HEK293T (cell line): ENCODE measurements around the gene SMPD2.

Experiments used
- CTCF ChIA-PET: fragments of 350-600 bp; formaldehyde crosslinking; extraction: SDS; loops from one replicate; lab custom pipeline; 2021; ENCODE audit warnings: antibody characterized with exemption, inconsistent platforms; lab: Yijun Ruan, JAX
- POLR2A ChIA-PET: fragments of 350-600 bp; formaldehyde crosslinking; extraction: SDS; loops from one replicate; lab custom pipeline; 2020; ENCODE audit warnings: antibody characterized with exemption, inconsistent platforms; lab: Yijun Ruan, JAX
- DNase-seq: peaks from one replicate; pipeline ENCODE4 v3.0.0; 2012; ENCODE audit warnings: mixed read lengths; ENCODE audit errors: extremely low spot score
- ARNT ChIP-seq: fragments of 450-650 bp; IDR thresholded peaks from 2 replicates; pipeline ENCODE4 v1.6.1; 2017; ENCODE audit warnings: mild to moderate bottlenecking
- BHLHE40 ChIP-seq: fragments of 450-650 bp; IDR thresholded peaks from 2 replicates; pipeline ENCODE4 v1.6.1; 2016; ENCODE audit warnings: mild to moderate bottlenecking, moderate library complexity, borderline replicate concordance
- CTBP1 ChIP-seq: fragments of 450-650 bp; IDR thresholded peaks from 2 replicates; pipeline ENCODE4 v1.6.1; 2016; ENCODE audit warnings: borderline replicate concordance
- ELF4 ChIP-seq: fragments of 450-650 bp; IDR thresholded peaks from 2 replicates; pipeline ENCODE4 v1.6.1; 2017; ENCODE audit warnings: antibody characterized with exemption
- FOXA1 ChIP-seq: fragments of 450-650 bp; IDR thresholded peaks from 2 replicates; pipeline ENCODE4 v1.6.1; 2016; ENCODE audit warnings: mild to moderate bottlenecking
- FOXK2 ChIP-seq: fragments of 450-650 bp; IDR thresholded peaks from 2 replicates; pipeline ENCODE4 v1.6.1; 2016; ENCODE audit warnings: mild to moderate bottlenecking
- FOXM1 ChIP-seq: fragments of 450-650 bp; IDR thresholded peaks from 2 replicates; pipeline ENCODE4 v1.6.1; 2017; ENCODE audit warnings: mild to moderate bottlenecking, borderline replicate concordance
- HDGF ChIP-seq: fragments of 450-650 bp; IDR thresholded peaks from 2 replicates; pipeline ENCODE4 v1.6.1; 2017; ENCODE audit warnings: antibody characterized with exemption, borderline replicate concordance
- L3MBTL2 ChIP-seq: fragments of 450-650 bp; conservative IDR thresholded peaks from 2 replicates; pipeline ENCODE4 v1.6.1; 2016; ENCODE audit warnings: mild to moderate bottlenecking
- LEF1 ChIP-seq: fragments of 450-650 bp; IDR thresholded peaks from 2 replicates; pipeline ENCODE4 v1.6.1; 2017; ENCODE audit warnings: mild to moderate bottlenecking, borderline replicate concordance
- NFRKB ChIP-seq: fragments of 450-650 bp; IDR thresholded peaks from 2 replicates; pipeline ENCODE4 v1.6.1; 2016; ENCODE audit warnings: mild to moderate bottlenecking, moderate library complexity
- PKNOX1 ChIP-seq: fragments of 450-650 bp; IDR thresholded peaks from 2 replicates; pipeline ENCODE4 v1.6.1; 2016
- SP1 ChIP-seq: fragments of 450-650 bp; IDR thresholded peaks from 2 replicates; pipeline ENCODE4 v1.6.1; 2017
- SUZ12 ChIP-seq: fragments of 450-650 bp; IDR thresholded peaks from 2 replicates; pipeline ENCODE4 v1.6.1; 2016; ENCODE audit warnings: mild to moderate bottlenecking
- TARDBP ChIP-seq: fragments of 450-650 bp; IDR thresholded peaks from 2 replicates; pipeline ENCODE4 v1.6.1; 2016
- ZNF384 ChIP-seq: fragments of 450-650 bp; IDR thresholded peaks from 2 replicates; pipeline ENCODE4 v1.6.1; 2016

Gene SMPD2

DNA sequence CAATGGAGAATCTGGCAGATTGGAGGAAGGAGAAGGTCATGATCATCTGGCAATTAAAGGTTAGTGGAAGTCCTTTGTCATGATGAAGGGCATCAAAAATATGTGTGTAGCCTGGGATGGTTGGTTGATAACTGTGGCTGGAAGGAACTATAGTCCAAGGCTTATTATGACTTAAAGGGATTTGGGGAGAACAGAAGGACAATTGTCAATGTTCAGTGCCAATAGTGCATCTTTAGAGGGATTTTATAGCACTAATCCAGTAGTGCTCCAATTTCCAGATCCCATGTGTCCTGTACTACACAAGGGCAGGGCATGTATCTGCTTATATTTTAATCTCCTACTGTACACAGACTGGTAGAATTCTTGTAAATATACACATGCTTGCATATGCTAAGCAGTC lies 47.5 kb downstream of the SMPD2 start:
- DNase-seq = no peak
- ChIA-PET POLR2A (no interaction called here), CTCF (no interaction called here)
- no peak for TF ChIP-seq NFRKB
- no peak for TF ChIP-seq TARDBP
- no peak for TF ChIP-seq CTBP1
- no peak for TF ChIP-seq HDGF
- TF ChIP-seq LEF1 = no peak
- no peak for TF ChIP-seq SP1
- no peak for TF ChIP-seq FOXM1
- TF ChIP-seq ELF4 = no peak
- TF ChIP-seq L3MBTL2 = no peak

DNA sequence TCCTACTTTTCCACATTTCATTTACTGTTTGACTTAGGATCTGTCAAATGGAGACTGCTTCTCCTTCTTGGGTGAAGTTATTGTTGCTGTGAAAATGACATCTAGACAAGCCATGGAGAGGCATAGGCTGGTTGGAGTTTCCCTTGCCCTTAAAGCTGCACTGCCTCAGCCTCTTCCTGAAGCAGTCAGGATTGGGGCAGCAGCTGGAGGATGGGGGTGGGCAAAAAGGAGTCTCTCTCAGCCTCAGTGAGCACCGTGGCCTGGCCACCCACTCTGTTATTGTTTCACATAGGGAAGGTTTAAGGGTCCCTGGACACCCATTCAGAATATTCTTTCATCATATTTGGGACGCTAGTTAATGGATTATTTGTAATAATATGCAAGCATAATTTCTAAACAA lies 50.2 kb downstream of the SMPD2 start:
- ChIA-PET CTCF (no interaction called here), POLR2A (interaction anchor here (0.8 kb wide), 1 partner anchor 107 kb away, joined by 3 read pairs; no protein-coding TSS in a partner anchor)
- no peak for TF ChIP-seq NFRKB
- TF ChIP-seq CTBP1 = no peak
- no peak for TF ChIP-seq ZNF384
- no peak for TF ChIP-seq SUZ12
- no peak for TF ChIP-seq PKNOX1
- TF ChIP-seq FOXA1 = no peak
- no peak for TF ChIP-seq FOXM1
- no peak for TF ChIP-seq LEF1
- no peak for TF ChIP-seq FOXK2
- TF ChIP-seq TARDBP = no peak
- TF ChIP-seq L3MBTL2 = no peak
- no peak for TF ChIP-seq ARNT
- no peak for TF ChIP-seq SP1
- no peak for TF ChIP-seq ELF4
- no peak for TF ChIP-seq BHLHE40
- no peak for TF ChIP-seq HDGF

GRCh38 chr6:109491207-109491938 lies 50.8 kb downstream of the SMPD2 start:
- CTCF ChIA-PET = interaction anchor here (0.6 kb wide), 1 partner anchor 21 kb away, joined by 3 read pairs; no protein-coding TSS in a partner anchor

More for the DNA sequence above, 50.2 kb downstream of the SMPD2 start:
- DNase-seq = no peak

More at GRCh38 chr6:109491207-109491938, 50.8 kb downstream of the SMPD2 start:
- TF ChIP-seq FOXA1 = no peak
- no peak for TF ChIP-seq ELF4
- no peak for TF ChIP-seq BHLHE40
- TF ChIP-seq PKNOX1 = no peak
- no peak for TF ChIP-seq FOXK2
- no peak for TF ChIP-seq SP1
- no peak for TF ChIP-seq ZNF384
- TF ChIP-seq SUZ12 = no peak
- no peak for TF ChIP-seq NFRKB
- no peak for TF ChIP-seq TARDBP
- TF ChIP-seq LEF1 = no peak
- TF ChIP-seq HDGF = no peak
- no peak for TF ChIP-seq ARNT
- no peak for TF ChIP-seq CTBP1
- POLR2A ChIA-PET = interaction anchor here (0.8 to 1.1 kb wide), 3 partner anchors 9 to 108 kb away, joined by 3 to 6 read pairs (median 3); partner anchors contain the start of genes PPIL6, SMPD2 and ZBTB24
- no peak for DNase-seq
